Lung (tissue), 12 donors: ENCODE results near the gene EVI5L. TPM values are rescaled to one million over a fixed set of nuclear protein-coding genes. Genes with fewer than 3 reads are reported as not detected.
"Not testable (repeated sequence)": the region's sequence is repeated elsewhere in the genome, so short reads cannot be mapped to it uniquely, and the experiment has no call there.

ENCODE experiments used
- ATAC-seq: fragments of 200-7000 bp; cut with Tn5 transposase; one replicate; pipeline ENCODE4 v1.9.1; 2020; ENCODE audit warnings: moderate number of reproducible peaks; ENCODE audit not compliant: insufficient read depth, low FRiP score
- DNase-seq, 3 donors: peaks; one replicate each; pipeline ENCODE4 v3.0.0-alpha.2; 2013 to 2017
- H3K27ac ChIP-seq, 2 donors: one replicate each; pipeline ENCODE4 v1.5.1; 2013; ENCODE audit warnings: mild to moderate bottlenecking in 2 of 2, moderate library complexity in 2 of 2, control low read depth in 1 of 2, inconsistent platforms in 1 of 2, low read depth in 1 of 2, low read length in 1 of 2
- H3K27me3 ChIP-seq, 3 donors: one replicate each; pipeline ENCODE4 v1.5.1; 2013; ENCODE audit warnings: low read length in 2 of 3; ENCODE audit not compliant: control insufficient read depth in 3 of 3, insufficient read depth in 3 of 3
- H3K36me3 ChIP-seq, 4 donors: one replicate each; pipeline ENCODE4 v1.5.1; 2013; ENCODE audit warnings: low read length in 4 of 4, mild to moderate bottlenecking in 1 of 4, moderate library complexity in 1 of 4; ENCODE audit not compliant: control insufficient read depth in 4 of 4, insufficient read depth in 4 of 4
- H3K4me1 ChIP-seq, 5 donors: one replicate each; pipeline ENCODE4 v1.5.1; 2013; ENCODE audit warnings: low read length in 5 of 5, mild to moderate bottlenecking in 2 of 5, moderate library complexity in 1 of 5; ENCODE audit not compliant: control insufficient read depth in 5 of 5, insufficient read depth in 5 of 5
- H3K4me3 ChIP-seq: one replicate; pipeline ENCODE4 v1.5.1; 2013; ENCODE audit warnings: mild to moderate bottlenecking, control low read depth, moderate library complexity
- H3K9ac ChIP-seq, 2 donors: one replicate each; pipeline ENCODE4 v1.5.1; 2013; ENCODE audit warnings: low read length in 2 of 2, control low read depth in 1 of 2; ENCODE audit not compliant: insufficient read depth in 1 of 2
- H3K9me3 ChIP-seq, 4 donors: one replicate each; pipeline ENCODE4 v1.5.1; 2013; ENCODE audit warnings: low read length in 3 of 4, mild to moderate bottlenecking in 1 of 4, moderate library complexity in 1 of 4; ENCODE audit not compliant: control insufficient read depth in 4 of 4, insufficient read depth in 3 of 4
- WGBS, 2 donors: extraction: QIAGEN DNeasy Blood & Tissue Kit; methylation state at CpG; one replicate each; pipeline ENCODE4 v1.1.7; 2013; 5-methylcytosine and 5-hydroxymethylcytosine counted together
- polyA plus RNA-seq, 2 donors: library from polyadenylated mRNA; stranded (reverse); fragments of 200-250 nt; gene quantifications; one replicate each; pipeline ENCODE4 v1.2.1, GENCODE V29; 2013
- total RNA-seq, 2 donors: library from RNA; depleted of rRNA in 1 of 2; stranded (reverse); fragments of >200 nt in 1 of 2; gene quantifications; one replicate each; pipeline ENCODE4 v1.2.1, GENCODE V29; 2014 to 2021
- TF ChIP-seq, protein P1 (sequence below): IDR thresholded peaks from 2 replicates; pipeline ENCODE4 v1.5.1; 2012; ENCODE audit warnings: mild to moderate bottlenecking; ENCODE audit errors: control extremely low read depth, extremely low read depth
- donor health status: control.
- donor health status: control.
- donor health status: Bipolar disorder and iron deficiency.
- donor health status: healthy.
- donor health status: DM: yes; HTN: yes; CAD: no.

EVI5L gene
- total and polyA plus RNA-seq, 4 donors: 10.7 to 18.6 (median 12.6) TPM

DNA sequence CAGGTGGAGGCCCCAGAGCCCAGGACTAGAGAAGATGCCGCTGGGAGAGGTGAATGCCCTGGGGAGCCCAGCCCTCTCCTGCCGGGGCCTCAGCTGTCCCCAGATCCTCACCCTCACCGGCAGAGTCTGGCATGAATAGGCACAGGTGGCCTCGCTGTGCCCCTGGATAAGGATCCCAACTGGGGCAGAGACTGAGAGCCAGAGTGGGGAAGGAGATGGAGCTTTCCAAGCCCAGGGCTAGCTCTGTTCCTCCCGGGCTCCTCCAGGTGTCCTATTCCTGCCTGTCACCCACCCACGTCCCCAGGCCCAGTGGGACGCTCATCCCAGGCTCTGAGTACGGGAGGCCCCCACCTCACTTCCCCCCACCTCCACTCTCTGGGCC is 27.7 kb downstream of the EVI5L start:
- TF ChIP-seq, protein P1, sequence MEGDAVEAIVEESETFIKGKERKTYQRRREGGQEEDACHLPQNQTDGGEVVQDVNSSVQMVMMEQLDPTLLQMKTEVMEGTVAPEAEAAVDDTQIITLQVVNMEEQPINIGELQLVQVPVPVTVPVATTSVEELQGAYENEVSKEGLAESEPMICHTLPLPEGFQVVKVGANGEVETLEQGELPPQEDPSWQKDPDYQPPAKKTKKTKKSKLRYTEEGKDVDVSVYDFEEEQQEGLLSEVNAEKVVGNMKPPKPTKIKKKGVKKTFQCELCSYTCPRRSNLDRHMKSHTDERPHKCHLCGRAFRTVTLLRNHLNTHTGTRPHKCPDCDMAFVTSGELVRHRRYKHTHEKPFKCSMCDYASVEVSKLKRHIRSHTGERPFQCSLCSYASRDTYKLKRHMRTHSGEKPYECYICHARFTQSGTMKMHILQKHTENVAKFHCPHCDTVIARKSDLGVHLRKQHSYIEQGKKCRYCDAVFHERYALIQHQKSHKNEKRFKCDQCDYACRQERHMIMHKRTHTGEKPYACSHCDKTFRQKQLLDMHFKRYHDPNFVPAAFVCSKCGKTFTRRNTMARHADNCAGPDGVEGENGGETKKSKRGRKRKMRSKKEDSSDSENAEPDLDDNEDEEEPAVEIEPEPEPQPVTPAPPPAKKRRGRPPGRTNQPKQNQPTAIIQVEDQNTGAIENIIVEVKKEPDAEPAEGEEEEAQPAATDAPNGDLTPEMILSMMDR: no peak
- peaks cover 0 to 15% (median 3%) of the 10 kb centered on the region in 5 donors for H3K4me1 ChIP-seq
- no peak overlapping the region for H3K4me3 ChIP-seq
- H3K9ac ChIP-seq: no peak overlapping the region
- H3K36me3 ChIP-seq: peaks cover 0 to 5% (median 2%) of the 10 kb centered on the region in 4 donors
- DNase-seq (no peak), ATAC-seq (no peak)
- H3K27ac ChIP-seq: no peak overlapping the region
- H3K27me3 ChIP-seq: peaks cover 0 to 3% (median 0%) of the 10 kb centered on the region in 3 donors
- H3K9me3 ChIP-seq: no peaks in the 10 kb centered on the region
- 84 to 88% methylated on average over 8 of the region's 8 CpGs for WGBS, 2 donors

DNA sequence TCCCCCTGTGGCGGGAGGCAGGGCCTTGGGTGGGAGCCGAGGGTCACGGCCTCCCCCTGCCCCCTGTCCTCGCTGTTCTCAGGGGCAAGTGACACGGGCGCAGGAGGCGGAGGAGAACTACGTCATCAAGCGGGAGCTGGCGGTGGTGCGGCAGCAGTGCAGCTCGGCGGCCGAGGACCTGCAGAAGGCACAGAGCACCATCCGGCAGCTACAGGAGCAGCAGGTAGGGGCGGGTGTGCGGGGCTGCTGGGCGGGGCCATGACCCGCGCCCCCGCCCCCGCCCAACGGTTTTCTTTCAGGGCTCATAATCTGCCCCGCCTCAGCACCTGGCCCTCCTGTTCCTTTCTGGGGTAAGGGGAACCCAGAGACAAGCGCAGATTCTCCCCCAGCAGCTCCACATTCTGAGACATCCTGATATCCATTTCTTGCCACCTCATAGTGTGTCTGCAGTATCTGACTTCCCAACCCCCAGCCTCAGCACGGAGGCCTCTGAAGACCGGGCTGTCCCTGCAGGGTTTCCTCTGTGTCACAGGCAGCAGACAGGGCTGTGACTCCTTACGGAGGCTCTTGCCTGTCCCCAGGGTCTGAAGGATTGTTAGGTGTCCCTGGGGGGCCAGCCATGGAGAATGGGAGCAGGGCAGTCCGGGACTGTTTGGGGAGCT is 28.2 kb downstream of the EVI5L start:
- no peak overlapping the region for H3K4me3 ChIP-seq
- H3K4me1 ChIP-seq: peaks cover 0 to 15% (median under 1%) of the 10 kb centered on the region in 5 donors
- H3K9me3 ChIP-seq: peaks cover 0 to 2% (median 0%) of the 10 kb centered on the region in 4 donors
- peaks cover 0 to 5% (median 2%) of the 10 kb centered on the region in 4 donors for H3K36me3 ChIP-seq
- no peak overlapping the region for H3K9ac ChIP-seq
- peak in 1 of 3 donors; percentile 49 for DNase-seq
- ATAC-seq: no peak
- peaks cover 0 to 3% (median 0%) of the 10 kb centered on the region in 3 donors for H3K27me3 ChIP-seq
- TF ChIP-seq, protein P1: no peak
- no peak overlapping the region for H3K27ac ChIP-seq
- WGBS, 2 donors: 58 to 76% methylated on average over 29 of the region's 29 CpGs

DNA sequence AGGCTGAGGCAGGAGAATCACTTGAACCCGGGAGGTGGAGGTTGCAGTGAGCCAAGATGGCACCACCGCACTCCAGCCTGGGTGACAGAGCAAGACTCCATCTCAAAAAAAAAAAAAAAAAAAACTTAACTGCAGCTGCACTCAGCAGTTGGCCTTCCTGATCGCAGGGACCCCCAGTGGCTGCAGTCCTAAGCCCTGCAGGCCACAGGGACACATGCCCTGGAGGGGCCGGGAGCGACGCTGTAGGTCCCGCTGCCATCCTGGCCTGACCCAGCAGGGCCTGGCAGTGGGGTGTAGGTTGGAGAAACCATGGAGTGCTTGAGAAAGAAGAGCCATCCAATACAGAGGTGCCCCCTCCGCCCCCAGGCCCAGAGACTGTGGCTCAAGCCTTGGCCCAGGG is 29.1 kb downstream of the EVI5L start:
- H3K9me3 ChIP-seq, DNase-seq, H3K27me3 ChIP-seq, H3K4me3 ChIP-seq, H3K36me3 ChIP-seq, ATAC-seq, H3K27ac ChIP-seq, H3K9ac ChIP-seq: not testable (repeated sequence)
- WGBS, 2 donors: 97% methylated on average over 8 of the region's 8 CpGs
- peaks cover 0 to 15% (median 0%) of the 10 kb centered on the region in 5 donors for H3K4me1 ChIP-seq

DNA sequence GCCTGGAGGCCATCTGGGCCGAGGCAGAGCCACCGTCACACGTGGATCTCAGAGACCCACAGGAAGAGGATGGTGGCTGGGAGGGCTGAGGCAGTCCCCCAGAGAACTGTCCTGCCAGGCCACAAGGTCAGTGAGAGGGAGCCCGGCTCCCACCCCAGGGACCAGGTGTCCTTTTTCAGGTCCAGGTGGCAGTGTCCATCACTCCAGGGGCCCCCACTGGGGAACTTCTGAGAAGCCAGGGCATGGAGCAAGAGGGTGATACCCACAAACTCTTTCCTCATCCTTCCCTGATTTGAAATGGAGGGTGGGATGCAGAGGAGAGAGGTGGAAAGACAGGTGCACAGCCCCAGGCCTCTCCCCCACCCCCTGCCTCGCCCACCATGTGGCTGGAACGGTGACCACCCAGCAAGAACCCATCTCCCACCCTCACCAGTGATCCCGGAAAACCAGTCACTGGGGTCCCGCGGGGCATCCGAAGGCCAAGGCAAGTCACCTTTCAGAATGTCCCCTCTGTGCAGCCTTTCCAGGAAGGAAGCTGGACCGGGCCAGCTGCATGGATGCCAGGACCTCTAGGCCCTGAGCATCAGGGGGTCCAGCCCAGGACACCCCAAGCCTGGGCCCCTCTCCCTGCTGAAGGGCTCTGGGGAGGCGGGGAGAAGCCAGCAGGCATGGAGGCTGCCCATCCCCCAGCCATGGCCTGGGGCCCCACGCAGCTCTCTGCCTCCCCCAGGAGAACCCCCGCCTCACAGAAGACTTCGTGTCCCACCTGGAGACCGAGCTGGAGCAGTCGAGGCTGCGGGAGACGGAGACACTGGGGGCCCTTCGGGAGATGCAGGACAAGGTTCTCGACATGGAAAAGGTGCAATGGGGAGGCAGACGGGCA is 30.1 kb downstream of the EVI5L start:
- Histone ChIP-seq H3K4me3 (no peak overlapping the region), H3K27me3 (peaks cover 0 to 16% (median 0%) of the 10 kb centered on the region in 3 donors), H3K27ac (no peak overlapping the region), H3K4me1 (peaks cover 0 to 15% (median 0%) of the 10 kb centered on the region in 5 donors), H3K9me3 (peaks cover 0 to 8% (median 0%) of the 10 kb centered on the region in 4 donors), H3K9ac (no peak overlapping the region), H3K36me3 (peaks cover 0 to 5% (median 0%) of the 10 kb centered on the region in 4 donors)
- WGBS, 2 donors: 93 to 94% methylated on average over 20 to 22 of the region's 22 CpGs
- TF ChIP-seq, protein P1: no peak
- no peak for ATAC-seq
- no peak for DNase-seq
